Pulmonary artery endothelial cell (primary cell): ENCODE data around the gene RFX8. TPM values are rescaled to one million over a fixed set of nuclear protein-coding genes. Genes with fewer than 3 reads are reported as not detected.
"Not testable (repeated sequence)": the region's sequence is repeated elsewhere in the genome, so short reads cannot be mapped to it uniquely, and the experiment has no call there.

Experiments
- DNase-seq: peaks from one replicate; pipeline ENCODE4 v3.0.0-alpha.2; 2011; ENCODE audit warnings: low read depth, low spot score
- total RNA-seq: library from RNA; depleted of rRNA; stranded (reverse); fragments of >200 nt; gene quantifications from 2 replicates; pipeline ENCODE4 v1.2.3, GENCODE V29; 2014

The RFX8 gene
- total RNA-seq: 0.66 and 1.3 TPM in 2 replicates

DNA sequence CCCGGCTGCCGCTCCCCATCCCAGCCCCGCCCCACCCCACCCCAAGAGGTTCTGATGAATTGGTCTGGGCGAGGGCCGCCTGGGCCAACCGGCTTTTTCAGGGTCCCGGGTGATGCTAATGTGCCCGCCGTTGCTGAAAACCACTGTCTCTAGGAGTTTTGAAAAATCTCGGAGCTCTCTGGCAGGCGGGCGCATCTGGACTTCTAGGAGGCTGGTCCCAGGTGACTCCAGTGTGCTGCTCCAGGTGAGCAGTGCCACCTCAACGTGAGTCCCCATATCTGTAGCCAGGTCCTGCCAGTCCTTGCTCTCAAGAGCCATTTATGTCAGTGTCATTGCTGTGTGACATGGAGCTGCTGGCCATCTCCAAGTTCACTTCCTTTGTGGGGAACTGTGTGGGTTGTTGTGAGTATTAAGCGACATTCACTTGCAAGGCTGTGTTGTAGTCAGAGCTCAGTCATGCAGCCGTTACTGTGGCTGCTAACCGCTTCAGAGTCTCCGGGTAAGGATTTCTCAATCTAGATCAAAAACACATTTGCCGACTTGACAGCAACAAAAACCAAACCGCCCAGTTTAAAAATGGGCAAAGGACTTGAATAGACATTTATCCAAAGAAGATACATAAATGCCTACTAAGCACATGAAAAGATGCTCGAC, at the start of gene RFX8:
Gene RFX8, minus strand, starts transcription at position 382 of the 654 bp plus-strand sequence. CDS start 8,264 bp downstream, outside the sequence.
- DNase-seq: no peak

DNA sequence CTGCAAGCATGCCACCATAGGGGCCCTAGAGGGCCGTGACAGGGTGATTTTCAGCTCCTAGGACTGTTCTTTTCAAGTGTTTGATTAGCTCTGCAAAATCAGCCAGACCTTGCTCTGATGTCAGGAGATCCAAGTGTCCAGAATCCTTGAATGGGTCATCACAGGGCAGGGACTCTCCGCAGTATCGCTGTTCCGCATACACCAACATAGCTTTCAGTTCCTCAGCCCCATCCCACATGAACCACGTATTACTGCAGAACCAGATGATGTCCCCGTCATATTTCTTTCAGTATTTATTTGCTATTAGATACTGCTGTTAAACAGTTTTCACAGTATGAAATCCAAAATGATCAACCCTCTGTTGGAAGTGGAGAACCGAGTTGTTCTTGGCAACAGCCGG, 46.6 kb upstream of the RFX8 start:
- no peak for DNase-seq

DNA sequence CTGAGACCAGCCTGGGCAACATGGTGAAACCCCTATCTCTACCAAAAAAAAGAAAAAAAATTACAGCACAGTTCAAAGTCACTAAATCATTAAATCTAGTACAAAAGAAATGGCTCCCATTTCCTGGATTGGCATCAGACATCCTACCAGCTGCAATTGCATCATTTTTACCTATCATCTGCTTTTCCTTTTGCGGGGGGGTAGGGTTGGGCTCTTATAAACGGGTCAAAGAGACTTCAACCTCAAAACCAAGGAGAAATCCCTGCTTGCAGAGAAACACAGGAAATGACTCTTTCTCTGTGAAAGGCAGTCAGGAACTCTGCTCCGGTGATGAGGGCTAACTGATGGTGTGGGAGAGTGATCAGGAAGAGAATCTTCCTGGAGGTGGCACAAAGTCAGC, 45.3 kb upstream of the RFX8 start:
- DNase-seq: peak; percentile 61

DNA sequence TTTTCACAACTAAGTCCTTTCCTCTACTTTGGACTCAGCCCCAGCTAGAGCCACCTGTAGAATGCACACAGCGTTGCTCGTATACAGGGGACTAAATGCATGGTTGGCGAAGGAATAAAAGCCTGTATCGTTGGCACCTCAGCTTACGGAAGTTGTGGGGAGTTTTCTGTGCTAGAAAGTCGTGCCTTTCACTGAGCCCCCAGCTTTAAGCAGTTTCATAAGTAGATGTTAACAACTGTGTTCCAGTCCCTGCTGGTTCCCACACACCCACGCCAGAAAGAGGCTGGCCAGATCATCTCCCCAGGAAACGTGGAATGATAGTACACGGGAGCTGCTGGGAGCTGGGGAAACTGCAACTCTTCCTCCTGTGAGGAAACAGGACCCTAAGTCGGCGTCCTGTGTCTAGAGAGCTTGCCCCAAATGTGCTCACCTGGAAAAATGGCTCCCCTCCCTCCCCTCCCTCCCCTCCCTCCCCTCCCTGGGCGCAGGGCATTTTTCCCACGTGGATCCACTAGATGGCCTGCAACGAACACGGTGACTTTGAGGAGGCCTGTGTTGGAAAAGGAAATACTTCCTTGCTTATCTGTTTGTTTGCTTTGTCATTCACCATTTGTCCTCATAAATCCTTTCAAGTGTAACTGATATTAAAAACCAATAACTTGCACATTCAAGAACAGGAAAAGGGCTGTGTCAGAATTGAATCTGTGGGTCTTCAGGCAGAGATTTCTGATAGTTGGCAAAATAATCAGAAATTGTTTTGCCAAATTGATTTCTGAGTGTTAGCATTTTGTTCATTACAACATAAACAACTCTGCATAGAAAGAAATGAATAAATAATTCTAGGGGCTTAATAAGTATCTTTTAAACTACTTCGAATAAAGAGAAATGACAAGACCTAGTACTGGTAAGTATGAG, 43.9 kb upstream of the RFX8 start:
- DNase-seq: no peak

DNA sequence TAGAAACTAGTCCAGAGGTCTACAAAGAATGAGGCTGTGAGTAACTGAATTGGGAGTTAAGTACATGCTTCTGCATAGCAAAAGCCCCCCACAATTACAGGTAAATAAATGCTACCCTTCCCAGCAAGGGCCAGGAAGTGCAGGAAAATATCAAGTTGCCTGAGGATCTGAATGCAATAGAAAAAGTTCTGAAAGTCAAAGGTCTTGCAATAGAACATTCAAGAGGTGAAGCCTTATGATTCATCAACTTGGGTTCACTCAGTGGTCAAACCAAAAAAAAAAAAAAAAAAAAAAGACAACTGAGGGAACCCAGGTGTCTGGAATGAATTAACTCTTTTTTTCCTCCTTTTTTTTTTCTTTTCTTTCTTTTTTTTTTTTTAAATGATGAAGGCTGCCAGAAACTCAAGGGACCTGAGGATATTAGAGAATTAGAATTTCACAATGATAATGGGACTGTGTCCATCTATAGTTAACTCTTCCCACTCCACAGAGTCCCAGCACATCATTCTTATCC, 42.9 kb upstream of the RFX8 start:
- DNase-seq: no peak

DNA sequence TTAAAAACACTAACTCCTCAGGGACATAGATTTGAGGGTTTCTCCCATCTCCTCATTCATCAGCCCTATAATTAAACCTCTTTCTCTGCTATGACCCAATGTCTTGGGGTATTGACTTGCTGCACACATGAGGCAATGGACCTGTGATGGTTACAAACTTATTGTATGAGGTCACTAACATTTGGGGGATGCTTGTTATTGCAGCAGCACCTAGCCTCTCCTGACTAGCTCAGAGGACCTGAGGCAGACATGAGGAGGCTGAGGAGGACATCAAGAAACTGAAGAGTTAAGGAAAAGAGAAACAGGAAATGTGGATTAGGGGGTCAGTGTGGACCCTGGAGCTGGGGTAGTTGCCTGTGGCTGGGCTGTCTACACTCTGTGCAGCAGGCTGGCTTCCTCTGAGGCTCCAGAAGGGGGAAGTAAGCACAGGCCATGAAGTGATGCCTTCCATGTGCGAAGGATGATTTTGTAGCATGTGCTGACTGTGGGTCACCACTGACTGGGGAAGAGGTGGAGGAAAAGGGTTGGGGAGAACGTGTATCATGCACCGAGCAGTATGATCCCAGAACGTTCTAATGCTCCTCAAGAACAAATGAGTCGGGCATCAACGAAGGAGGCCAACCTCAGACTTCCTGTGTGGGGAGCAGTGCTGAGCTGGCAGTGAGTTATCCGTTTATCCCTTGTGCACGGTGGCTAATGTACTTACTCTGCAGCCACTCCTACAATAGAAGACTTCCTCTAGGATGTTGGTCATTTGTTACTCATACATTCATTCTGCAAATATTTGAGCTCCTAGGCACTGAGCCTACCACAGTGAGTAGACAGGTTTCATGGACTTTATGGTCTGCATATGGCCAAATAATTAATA, 42.1 kb upstream of the RFX8 start:
- peak; percentile 89 for DNase-seq

DNA sequence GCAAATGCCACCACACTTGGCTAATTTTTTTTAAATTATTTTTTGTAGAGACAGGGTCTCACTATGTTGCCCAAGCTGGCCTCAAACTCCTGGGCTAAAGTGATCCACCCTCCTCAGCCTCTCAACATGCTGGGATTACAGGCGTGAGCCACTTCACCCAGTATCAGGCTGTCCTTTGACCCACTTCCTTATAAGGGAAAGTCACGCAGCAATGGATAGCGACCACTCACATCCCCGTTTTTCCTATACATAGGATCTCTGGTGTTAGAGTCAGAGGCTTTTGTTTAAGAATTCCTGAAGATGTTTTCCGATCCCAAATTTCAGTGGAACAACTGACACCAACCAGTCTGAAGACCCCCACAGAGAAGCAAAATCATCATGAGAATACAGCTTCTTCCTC, 41.4 kb upstream of the RFX8 start:
- no peak for DNase-seq

DNA sequence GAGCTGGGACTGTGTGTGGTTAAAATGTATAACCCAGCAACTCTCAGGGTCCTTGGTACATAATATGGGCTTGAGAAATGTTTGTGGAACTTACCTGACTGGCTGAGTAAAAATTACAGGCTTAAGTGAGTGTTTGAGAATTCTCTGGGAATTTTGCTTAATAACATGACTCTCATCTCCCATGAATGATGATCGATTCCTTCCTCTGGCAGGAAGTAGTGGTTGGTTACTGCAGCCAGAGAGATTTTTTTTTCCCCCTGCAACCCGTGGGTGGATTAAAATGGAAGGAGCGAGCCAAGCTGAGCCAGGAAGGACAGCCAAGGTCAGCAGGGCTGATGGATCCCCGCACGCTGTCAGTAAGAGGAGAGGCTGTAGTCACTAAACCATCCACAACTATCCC, 40.6 kb upstream of the RFX8 start:
- DNase-seq: peak; percentile 46

DNA sequence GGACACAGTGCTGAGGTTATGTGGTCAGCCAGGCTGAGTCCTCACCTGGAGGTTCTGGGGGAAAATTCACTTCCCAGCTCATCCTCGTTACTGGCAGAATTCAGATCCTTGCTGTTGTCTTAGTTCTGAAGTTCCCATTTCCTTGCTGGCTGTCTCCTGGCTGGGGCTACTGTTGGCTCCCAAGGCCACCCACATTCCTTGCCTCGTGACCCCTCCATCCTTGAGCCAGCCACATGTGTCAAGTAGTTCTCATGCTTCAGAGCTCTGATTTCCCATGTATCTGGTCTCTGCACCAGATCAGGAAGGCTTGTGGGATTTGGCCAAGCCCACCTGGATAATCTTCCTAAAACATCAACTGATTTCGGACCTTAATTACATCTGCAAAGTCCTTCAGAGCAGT, 38.1 kb upstream of the RFX8 start:
- no peak for DNase-seq

DNA sequence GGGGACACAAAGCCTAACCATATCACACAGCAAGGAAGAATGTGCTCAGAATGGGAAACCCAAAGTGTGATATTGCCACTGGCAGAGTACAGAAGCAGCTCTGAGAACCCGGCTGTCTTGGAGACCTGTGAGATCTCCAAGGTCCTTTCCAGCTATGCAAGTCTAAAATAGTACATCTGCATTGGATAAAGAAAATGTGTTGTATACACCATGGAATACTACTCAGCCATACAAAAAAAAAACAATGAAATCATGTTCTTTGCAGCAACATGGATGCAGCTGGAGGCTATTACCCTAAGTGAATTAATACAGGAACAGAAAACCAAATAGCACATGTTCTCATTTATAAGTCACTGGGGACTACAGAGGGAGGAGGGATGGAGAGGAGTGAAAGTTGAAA, 36.5 kb upstream of the RFX8 start:
- DNase-seq: no peak

DNA sequence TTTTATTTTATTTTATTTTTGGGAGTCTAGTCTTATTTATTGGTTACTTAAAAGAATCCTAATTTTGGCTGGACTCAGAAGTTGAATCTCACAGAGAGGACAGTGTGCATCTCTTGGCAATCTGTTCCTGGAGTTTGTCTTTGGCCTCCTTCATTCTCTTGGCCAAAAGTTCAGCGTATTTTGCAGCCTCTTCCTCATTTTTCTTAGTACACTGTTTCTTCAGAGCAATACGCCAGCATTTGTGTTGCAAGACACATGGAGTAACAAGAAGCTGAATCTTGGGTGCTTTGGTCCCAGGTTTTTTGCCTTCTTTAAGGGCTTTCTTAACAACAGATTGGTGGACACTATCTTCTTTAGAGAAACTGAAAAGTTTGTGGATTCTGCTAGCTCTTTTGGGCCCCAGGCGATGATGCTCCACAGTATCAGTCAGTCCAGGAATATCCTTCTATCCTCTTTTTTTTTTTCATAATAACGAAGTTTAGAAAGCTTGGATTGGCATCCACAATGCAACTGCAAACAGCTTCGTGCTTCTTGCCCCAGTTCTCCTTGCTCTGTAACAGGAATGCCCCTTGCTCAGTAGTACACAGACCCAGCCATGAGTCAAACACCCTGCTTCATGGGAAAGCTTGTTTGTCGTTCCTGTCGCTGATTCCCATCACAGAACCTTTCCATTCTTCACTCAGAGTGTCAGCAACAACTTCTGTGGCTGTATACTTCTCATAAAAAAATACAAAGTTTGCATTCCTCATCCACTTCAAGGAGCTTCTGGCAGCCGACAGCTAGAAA, 34.8 kb upstream of the RFX8 start:
- no peak for DNase-seq

DNA sequence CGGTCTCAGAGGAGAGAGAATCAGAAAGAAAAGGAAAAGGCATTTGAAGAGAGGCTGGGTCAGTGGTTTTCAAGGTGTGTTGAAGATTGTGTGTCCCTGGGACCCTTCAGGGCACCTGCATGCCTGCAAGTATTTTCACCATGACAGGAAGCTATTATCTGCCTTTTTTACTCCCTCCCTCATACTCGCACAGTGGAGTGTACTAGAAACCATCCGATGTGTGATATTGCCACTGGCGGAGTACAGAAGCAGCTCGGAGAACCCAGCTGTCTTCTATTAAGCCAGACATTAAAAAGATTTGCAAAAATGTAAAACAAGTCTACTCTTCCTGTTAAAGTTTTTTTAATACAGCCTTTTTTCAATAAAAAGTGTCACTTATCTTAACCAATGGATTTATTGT, 33.7 kb upstream of the RFX8 start:
- no peak for DNase-seq

DNA sequence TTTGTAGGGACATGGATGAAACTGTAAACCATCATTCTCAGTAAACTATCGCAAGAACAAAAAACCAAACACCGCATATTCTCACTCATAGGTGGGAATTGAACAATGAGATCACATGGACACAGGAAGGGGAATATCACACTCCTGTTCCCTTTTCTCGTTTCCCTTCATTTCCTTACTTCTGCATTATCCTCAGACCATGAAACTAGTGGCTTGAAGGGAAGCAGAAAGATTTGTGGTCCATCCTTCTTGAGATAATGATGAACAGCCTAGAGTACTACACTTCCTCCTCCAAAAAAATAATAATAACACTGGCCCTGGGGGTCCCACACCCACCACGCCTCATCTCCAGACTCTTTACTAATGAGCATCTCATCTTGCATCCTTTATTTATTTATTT, 30.4 kb upstream of the RFX8 start:
- DNase-seq: not testable (repeated sequence)

DNA sequence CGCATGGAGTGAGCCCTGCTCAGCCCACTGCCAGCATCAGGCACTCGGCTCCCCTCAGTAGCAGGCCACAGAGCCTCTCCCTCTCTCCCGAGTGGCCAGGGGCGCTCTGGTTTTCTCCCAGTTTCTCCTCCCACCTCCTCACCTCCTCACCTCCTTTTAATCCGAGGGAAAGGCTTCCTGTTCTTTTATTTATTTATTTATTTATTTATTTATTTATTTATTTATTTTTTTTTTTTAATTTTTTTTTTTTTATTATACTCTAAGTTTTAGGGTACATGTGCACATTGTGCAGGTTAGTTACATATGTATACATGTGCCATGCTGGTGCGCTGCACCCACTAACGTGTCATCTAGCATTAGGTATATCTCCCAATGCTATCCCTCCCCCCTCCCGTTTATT, 29.8 kb upstream of the RFX8 start:
- not testable (repeated sequence) for DNase-seq

DNA sequence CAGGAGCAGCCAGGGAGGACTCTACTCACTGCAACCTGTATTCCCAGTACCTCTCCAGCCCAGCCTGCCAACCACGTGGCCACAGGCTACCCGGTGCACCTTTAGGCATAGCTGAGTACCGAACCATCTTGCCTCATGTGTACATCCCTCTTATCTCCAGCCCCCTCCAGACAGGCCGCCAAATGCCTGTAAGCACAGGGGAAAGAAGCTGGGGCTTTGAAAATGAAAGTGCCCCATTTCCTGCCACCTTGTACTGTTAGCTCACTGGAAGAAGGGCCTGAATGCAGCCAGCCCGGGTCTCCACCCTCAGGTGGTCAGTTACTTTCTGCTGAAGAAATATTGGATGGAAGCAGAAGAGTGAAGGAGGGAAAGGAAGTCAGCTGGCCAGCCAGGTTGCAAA, 27.2 kb upstream of the RFX8 start:
- no peak for DNase-seq

DNA sequence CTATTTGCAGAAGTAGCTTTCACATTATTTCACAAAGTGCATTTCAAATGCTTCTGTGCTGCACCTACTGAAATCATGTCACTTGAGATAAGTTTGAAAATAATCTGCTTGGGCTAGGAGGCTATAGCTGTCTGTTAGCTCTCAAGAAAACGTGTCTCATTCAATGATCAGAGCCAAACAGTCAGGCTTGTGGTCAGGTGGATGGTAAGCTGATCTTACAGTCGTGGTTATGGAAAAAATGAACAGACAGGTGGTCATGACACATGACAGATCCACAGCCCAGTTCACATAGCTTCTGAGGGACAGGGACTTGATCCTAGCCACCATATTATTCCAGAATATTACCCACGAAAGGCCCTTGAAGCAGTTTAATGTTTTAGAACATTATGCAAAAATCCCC, 26.5 kb upstream of the RFX8 start:
- DNase-seq: no peak

DNA sequence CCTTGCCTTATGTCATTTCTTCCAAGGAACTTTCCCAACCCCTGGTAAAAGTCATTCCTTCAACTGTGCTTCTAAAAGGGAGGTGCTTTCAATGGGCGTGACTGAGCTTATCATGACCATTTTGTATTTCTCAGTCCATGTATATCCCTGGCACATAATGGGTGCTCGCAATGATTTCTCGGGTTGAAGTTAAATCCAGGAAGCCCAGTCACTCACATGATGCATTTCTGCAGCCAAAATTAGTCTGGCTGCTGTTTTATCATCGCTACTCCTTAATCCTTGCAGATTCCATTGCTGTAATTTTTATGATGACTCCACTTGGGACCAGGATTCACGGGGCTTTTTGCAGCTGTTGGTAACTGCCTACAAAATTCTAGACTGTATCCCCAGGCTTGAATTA, 25.9 kb upstream of the RFX8 start:
- DNase-seq: no peak

DNA sequence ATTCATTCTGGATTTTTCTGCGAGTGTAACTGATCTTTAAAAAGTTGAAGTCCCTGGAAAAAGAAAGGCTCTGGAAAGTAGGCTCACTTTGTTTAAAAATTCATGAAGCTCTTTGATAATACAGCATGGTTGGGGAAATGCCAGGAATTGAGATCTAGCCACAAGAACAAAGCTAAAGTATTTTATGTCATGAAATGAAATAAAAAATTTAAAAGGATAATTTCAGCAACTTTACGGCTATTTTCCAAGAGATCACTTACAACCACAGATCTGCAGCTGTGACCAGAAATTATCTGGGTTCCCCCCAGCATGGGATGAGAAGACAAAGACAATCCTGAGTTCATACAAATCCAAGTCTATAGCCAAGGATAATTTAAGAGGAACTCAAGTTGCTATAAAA, 25.3 kb upstream of the RFX8 start:
- DNase-seq: no peak

DNA sequence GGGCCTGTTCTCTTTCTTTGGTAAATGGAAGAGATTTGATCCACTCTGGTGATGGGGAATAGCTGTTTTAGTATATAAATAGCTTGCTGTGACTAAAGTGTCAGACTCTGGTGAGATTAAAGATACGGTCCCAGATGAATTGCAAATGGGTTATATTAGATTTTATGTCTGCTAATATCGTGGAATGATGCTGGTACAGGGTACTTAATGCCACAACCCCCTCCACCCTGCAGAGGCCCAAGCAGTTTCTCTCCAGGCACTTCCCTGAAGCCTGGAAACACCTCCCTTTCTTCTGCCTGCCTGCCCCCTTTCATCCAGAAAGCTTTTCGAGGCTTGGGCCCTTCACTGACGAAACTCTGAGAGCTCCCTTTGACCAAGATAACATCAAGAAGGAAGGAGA, 21.4 kb upstream of the RFX8 start:
- DNase-seq: no peak

DNA sequence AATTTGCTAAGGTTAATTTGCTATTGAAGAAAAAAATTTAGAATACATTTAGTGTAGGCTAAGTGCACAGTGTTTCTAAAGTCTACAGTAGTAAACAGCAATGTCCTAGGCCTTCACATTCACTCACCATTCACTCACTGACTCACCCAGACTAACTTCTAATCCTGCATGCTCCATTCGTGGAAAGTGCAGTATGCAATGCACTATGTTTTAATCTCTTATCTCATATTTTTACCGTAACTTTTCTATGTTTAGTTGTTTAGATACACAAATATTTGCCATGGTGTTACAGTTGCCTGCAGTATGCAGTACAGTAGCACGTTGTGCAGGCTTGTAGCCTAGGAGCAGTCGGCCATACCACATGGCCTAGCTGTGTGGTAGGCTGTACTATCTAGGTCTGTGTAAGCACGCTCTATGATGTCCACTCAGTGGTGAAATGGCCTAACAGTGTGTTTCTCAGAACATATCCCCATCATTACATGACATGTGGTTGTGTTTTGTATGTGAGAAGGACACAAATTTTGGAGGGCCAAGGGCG, 18.1 kb upstream of the RFX8 start:
- DNase-seq: no peak

DNA sequence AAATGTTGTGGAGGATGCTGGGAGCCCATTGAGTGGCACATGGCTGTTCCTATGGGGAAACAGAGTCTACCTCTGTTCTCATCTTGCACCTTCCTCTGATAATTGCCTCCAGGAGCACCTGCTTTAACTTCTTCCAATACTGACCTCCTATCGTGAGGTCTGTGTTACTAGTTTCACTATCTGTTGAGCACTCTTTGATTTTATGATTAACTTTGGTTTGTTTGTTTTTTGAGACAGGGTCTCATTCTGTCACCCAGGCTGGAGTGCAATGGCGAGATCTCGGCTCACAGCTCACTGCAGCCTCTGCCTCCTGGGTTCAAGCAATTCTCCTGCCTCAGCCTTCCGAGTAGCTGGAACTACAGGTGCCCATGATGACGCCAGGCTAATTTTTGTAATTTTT, 12.1 kb upstream of the RFX8 start:
- DNase-seq: no peak
